ENCODE measurements around the gene OTOA.

- TF ChIP-seq CTCF (conservative IDR thresholded peaks at IDR 0.05) (no peak), EZH2 (IDR thresholded peaks at IDR 0.05; ENCODE audit: low read depth) (no peak)
These were observed 20.9 kb upstream of the OTOA start for GRCh38 chr16:21642861-21643260.

Data from PC-9 (cell line).